Heart left ventricle (tissue), 13 donors: Measurements from ENCODE around the gene TIAL1.

Source experiments
- POLR2A ChIP-seq, 2 donors: fragments of 450-650 bp; IDR thresholded peaks; one replicate each; pipeline ENCODE4 v1.6.1; 2017; ENCODE audit warnings: antibody characterized with exemption in 2 of 2, mild to moderate bottlenecking in 2 of 2, moderate library complexity in 2 of 2
- TF ChIP-seq, protein P1 (sequence below), 12 donors: fragments of 200-600 bp; sonication (generic) in 4 of 12; IDR thresholded peaks; one replicate each; pipeline versions ENCODE4 v1.5.0 to v1.8.0; 2018 to 2022; ENCODE audit warnings: antibody characterized with exemption in 12 of 12, mild to moderate bottlenecking in 5 of 12
- donor health status: ischemic (EF 13 %, LVEDD 7.1; RV severe dilation, severe dysfunction).
- donor health status: DM: no; HTN: yes; CAD: no.
- donor health status: DM: no; HTN: no; CAD: no.
- donor health status: ischemic (EF 25% LVEDD 6.9; RV normal size, moderate dysfunction).
- donor health status: ischemic (EF 25% LVEDD 5.7; RV mildly dilated, moderate dysfunction).
- donor health status: ischemic (EF 35%, LVEDD 5.7; RV mildly dilated, moderate dysfunction).
- donor health status: nonischemic (EF 11% LVEDD 7.7; RV severe dilation, severe dysfunction).
- donor health status: DM: yes; HTN: yes; CAD: no.
- donor health status: PGD.
- donor health status: ischemic (EF 29% LVEDD 5.4; RV normal size, mild dysfunction).
- donor health status: nonischemic (EF 23%, LVEDD 6.1; RV moderate dilation, normal function).

DNA sequence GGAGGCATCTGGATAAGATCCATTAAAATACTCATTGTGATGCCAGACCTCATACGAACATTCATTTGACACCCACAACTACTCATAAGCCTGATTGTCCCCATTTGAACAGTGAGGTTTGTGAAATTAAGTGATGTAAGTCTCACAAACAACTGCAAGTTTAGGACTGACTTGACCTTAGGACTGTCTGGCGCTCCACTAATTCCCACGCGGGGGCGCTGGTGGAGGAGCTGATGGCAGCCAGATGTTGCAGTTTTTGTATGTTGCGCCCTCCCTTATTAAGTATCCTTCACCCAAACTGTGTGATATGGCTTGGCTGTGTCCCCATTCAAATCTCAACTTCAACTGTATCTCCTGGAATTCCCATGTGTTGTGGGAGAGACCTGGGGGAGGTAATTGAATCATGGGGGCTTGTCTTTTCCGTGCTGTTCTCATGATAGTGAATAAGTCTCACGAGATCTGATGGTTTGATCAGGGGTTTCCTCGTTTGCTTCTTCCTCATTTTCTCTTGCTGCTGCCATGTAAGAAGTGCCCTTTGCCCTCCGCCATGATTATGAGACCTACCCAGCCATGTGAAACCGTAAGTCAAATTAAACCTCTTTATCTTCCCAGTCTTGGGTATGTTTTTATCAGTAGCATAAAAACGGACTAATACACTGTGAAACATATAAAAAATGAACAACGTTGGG, 20.3 kb upstream of the TIAL1 start:
- TF ChIP-seq, protein P1, sequence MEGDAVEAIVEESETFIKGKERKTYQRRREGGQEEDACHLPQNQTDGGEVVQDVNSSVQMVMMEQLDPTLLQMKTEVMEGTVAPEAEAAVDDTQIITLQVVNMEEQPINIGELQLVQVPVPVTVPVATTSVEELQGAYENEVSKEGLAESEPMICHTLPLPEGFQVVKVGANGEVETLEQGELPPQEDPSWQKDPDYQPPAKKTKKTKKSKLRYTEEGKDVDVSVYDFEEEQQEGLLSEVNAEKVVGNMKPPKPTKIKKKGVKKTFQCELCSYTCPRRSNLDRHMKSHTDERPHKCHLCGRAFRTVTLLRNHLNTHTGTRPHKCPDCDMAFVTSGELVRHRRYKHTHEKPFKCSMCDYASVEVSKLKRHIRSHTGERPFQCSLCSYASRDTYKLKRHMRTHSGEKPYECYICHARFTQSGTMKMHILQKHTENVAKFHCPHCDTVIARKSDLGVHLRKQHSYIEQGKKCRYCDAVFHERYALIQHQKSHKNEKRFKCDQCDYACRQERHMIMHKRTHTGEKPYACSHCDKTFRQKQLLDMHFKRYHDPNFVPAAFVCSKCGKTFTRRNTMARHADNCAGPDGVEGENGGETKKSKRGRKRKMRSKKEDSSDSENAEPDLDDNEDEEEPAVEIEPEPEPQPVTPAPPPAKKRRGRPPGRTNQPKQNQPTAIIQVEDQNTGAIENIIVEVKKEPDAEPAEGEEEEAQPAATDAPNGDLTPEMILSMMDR (IDR thresholded peaks at IDR 0.05): peak in 6 of 12 donors; percentile 7 to 46 (median 24)
- TF ChIP-seq POLR2A (IDR thresholded peaks at IDR 0.05): no peak
